K562 (cell line): ENCODE results near the gene RAB6A. TPM values are rescaled to one million over a fixed set of nuclear protein-coding genes. Genes with fewer than 3 reads are reported as not detected.
"Not testable (repeated sequence)": the region's sequence is repeated elsewhere in the genome, so short reads cannot be mapped to it uniquely, and the experiment has no call there.

Experiments used
- ATAC-seq: fragments of 200-7000 bp; cut with Tn5 transposase; 3 replicates; pipeline ENCODE4 v1.9.1; 2020; ENCODE audit warnings: moderate library complexity
- BruUV-seq: library from RNA; stranded (reverse); fragments of 400-500 nt; replicated peaks from 2 replicates; lab custom pipeline; 2021; lab: Mats Ljungman, UMichigan
- CTCF ChIA-PET: fragments of 300-600 bp; formaldehyde crosslinking; extraction: SDS; loops from one replicate; lab custom pipeline; 2021; ENCODE audit warnings: low intra/inter-chr PET ratio; lab: Yijun Ruan, JAX
- POLR2A ChIA-PET: fragments of 300-600, 350-650 bp; sonication (Branson Sonifier 250); formaldehyde crosslinking; extraction: SDS; loops from one replicate; lab custom pipeline; 2021; ENCODE audit warnings: antibody characterized with exemption, inconsistent platforms; lab: Yijun Ruan, JAX
- DNase-seq, 4 experiments: peaks; one replicate each; pipeline versions ENCODE4 v3.0.0 to v3.0.0-alpha.2; 2011 to 2018; ENCODE audit warnings: low spot score in 3 of 4, mixed read lengths in 3 of 4; ENCODE audit errors: extremely low read depth in 1 of 4
- FAIRE-seq: peaks from 2 replicates; lab custom pipeline; 2011; peaks lifted over from hg19 to GRCh38; lab: Jason Lieb, UNC
- H2AFZ ChIP-seq: 2 replicates; pipeline ENCODE4 v1.6.0; 2011; ENCODE audit warnings: low read depth, low read length, control low read depth, inconsistent platforms
- H3K27ac ChIP-seq: fragments of 200-600 bp; 3 replicates; pipeline ENCODE4 v1.8.0; 2011; ENCODE audit warnings: low read depth, mild to moderate bottlenecking, control low read depth, inconsistent platforms, low read length, moderate library complexity, mixed read lengths; ENCODE audit errors: extremely low read depth
- H3K27me3 ChIP-seq, 2 experiments: fragments of 300-600 bp in 1 of 2; 2 replicates in 1 of 2; 3 replicates in 1 of 2; pipeline versions ENCODE4 v1.6.0 to v1.8.0; 2011; ENCODE audit warnings: inconsistent platforms in 2 of 2, low read length in 2 of 2, mild to moderate bottlenecking in 1 of 2, mixed read lengths in 1 of 2, moderate library complexity in 1 of 2; ENCODE audit not compliant: control insufficient read depth in 2 of 2, insufficient read depth in 2 of 2
- H3K36me3 ChIP-seq: fragments of 300-600 bp; 3 replicates; pipeline ENCODE4 v1.8.0; 2011; ENCODE audit warnings: mild to moderate bottlenecking, low read length, inconsistent platforms; ENCODE audit not compliant: control insufficient read depth, insufficient read depth
- H3K4me1 ChIP-seq, 2 experiments: fragments of 200-600 bp in 1 of 2; replicated peaks in 1 of 2; 2 replicates in 1 of 2; 3 replicates in 1 of 2; pipeline versions ENCODE4 v1.5.1 to v1.8.0; 2011; ENCODE audit warnings: inconsistent platforms in 2 of 2, low read length in 2 of 2, mild to moderate bottlenecking in 1 of 2, mixed read lengths in 1 of 2, moderate library complexity in 1 of 2; ENCODE audit not compliant: control insufficient read depth in 2 of 2, insufficient read depth in 2 of 2
- H3K4me2 ChIP-seq: 2 replicates; pipeline ENCODE4 v1.6.1; 2011; ENCODE audit warnings: low read length, control low read depth, inconsistent platforms, mixed read lengths; ENCODE audit not compliant: insufficient read depth
- H3K4me3 ChIP-seq: fragments of 200-600 bp; sonication (generic), shearing (Covaris generic); 2 replicates; pipeline ENCODE4 v1.5.1; 2016; ENCODE audit warnings: control low read depth, inconsistent platforms
- H3K79me2 ChIP-seq: fragments of 200-600 bp; 3 replicates; pipeline ENCODE4 v1.8.0; 2011; ENCODE audit warnings: low read length, inconsistent platforms; ENCODE audit not compliant: control insufficient read depth, insufficient read depth
- H3K9ac ChIP-seq, 2 experiments: 2 replicates each; pipeline versions ENCODE4 v1.6.0 to v1.6.1; 2011; ENCODE audit warnings: low read depth in 2 of 2, low read length in 2 of 2, control low read depth in 1 of 2, inconsistent platforms in 1 of 2, mild to moderate bottlenecking in 1 of 2, mixed read lengths in 1 of 2; ENCODE audit not compliant: insufficient read depth in 1 of 2
- H3K9me1 ChIP-seq: one replicate; pipeline ENCODE4 v1.6.0; 2011; ENCODE audit warnings: inconsistent platforms, mild to moderate bottlenecking, low read length, moderate library complexity; ENCODE audit not compliant: control insufficient read depth, insufficient read depth
- H3K9me3 ChIP-seq: replicated peaks from 2 replicates; pipeline ENCODE4 v1.5.1; 2011; ENCODE audit warnings: low read depth, low read length, inconsistent platforms; ENCODE audit not compliant: control insufficient read depth, insufficient read depth
- H4K20me1 ChIP-seq: replicated peaks from 2 replicates; pipeline ENCODE4 v1.6.1; 2011; ENCODE audit warnings: low read length, inconsistent platforms, mixed read lengths; ENCODE audit not compliant: control insufficient read depth, insufficient read depth
- ZNF609 ChIP-seq: sonication (generic); formaldehyde crosslinking; IDR thresholded peaks from 2 replicates; pipeline ENCODE4 v1.8.1; 2023; ENCODE audit warnings: missing genetic modification reagents, mild to moderate bottlenecking, borderline replicate concordance
- WGBS: fragments of 100-300 bp; shearing (Covaris generic); methylation state at CpG from one replicate; pipeline ENCODE4 v1.1.6; 2016; ENCODE audit warnings: low coverage, mixed read lengths; ENCODE audit not compliant: insufficient coverage; ENCODE audit errors: missing lambda C conversion rate; 5-methylcytosine and 5-hydroxymethylcytosine counted together
- in situ Hi-C: fragments of 300-500 bp; cut with MboI; formaldehyde crosslinking; loops from 4 replicates; pipeline ENCODE4 v1.15.0; 2018; ENCODE audit warnings: inconsistent platforms, mixed read lengths
- intact Hi-C: fragments of 100-400 bp; cut with micrococcal nuclease; formaldehyde crosslinking; loops from 2 replicates; pipeline ENCODE4 v1.14.2; 2022
- polyA plus RNA-seq, 8 experiments: library from polyadenylated mRNA; depleted of rRNA in 4 of 8; stranded (reverse) in 5 of 8; unstranded in 3 of 8; fragments of >200 nt; fragmentation: Nextera tagmentation in 2 of 8; fragmentation: Illumina TruSeq in 1 of 8; extraction: Ambion mirVana in 2 of 8; extraction: Trizol in 1 of 8; gene quantifications; 2 replicates each; pipeline versions ENCODE4 v1.2.1 to v1.2.3, GENCODE V29; 2011 to 2014; ENCODE audit warnings: inconsistent platforms in 1 of 8, missing spikeins in 1 of 8
- total RNA-seq, 7 experiments: library from RNA; depleted of rRNA in 6 of 7; stranded (reverse); fragments of >200 nt in 6 of 7; fragmentation: Illumina TruSeq in 2 of 7; extraction: Trizol in 2 of 7; gene quantifications; 2 replicates each; pipeline versions ENCODE4 v1.2.1 to v1.2.3, GENCODE V29; 2011 to 2021; ENCODE audit warnings: low replicate concordance in 1 of 7

The RAB6A gene
- total and polyA plus RNA-seq, 9 of the 15 experiments (the other 6 are each of a cell fraction or from before 2014, with no cell fraction given) = 14.0 to 95.3 (median 45.4) TPM

GRCh38 chr11:73680687-73681086, 80.2 kb downstream of the RAB6A start (continued):
- TF ChIP-seq ZNF609 (CRISPR knock-in tag) = no peak

- H3K9me1 ChIP-seq, H3K4me1 ChIP-seq, H3K79me2 ChIP-seq, H4K20me1 ChIP-seq, intact Hi-C loops, H3K4me3 ChIP-seq, DNase-seq, POLR2A ChIA-PET, H3K9ac ChIP-seq, CTCF ChIA-PET, H2AFZ ChIP-seq, in situ Hi-C loops, BruUV-seq, H3K27me3 ChIP-seq, FAIRE-seq, H3K27ac ChIP-seq, H3K9me3 ChIP-seq, H3K4me2 ChIP-seq: not testable (repeated sequence)
- peaks cover 22% of the 10 kb centered on the region; the same call in 2 of the 3 replicates for H3K36me3 ChIP-seq
- 93% methylated on average over 5 of the region's 5 CpGs for WGBS
- ATAC-seq = 0 out of 3 replicates have a peak, but pooled peaks have one; percentile 47
Observed at GRCh38 chr11:73676552-73676951, 84.3 kb downstream of the RAB6A start.
